CD14-positive monocyte (primary cell): ENCODE data around the gene TRAF1. TPM values are rescaled to one million over a fixed set of nuclear protein-coding genes. Genes with fewer than 3 reads are reported as not detected.

Experiments
- DNase-seq, 3 donors: peaks; one replicate each; pipeline ENCODE4 v3.0.0-alpha.2; 2011 to 2022
- H2AFZ ChIP-seq: 2 replicates; pipeline ENCODE4 v1.6.0; 2012; ENCODE audit warnings: mild to moderate bottlenecking, low read depth, low read length, inconsistent platforms; ENCODE audit not compliant: insufficient read depth, poor library complexity, severe bottlenecking
- H3K27ac ChIP-seq, 2 donors: 1 replicate in 1 of 2; 2 replicates in 1 of 2; pipeline ENCODE4 v1.5.1; 2012 to 2013; ENCODE audit warnings: low read length in 2 of 2, control low read depth in 1 of 2, inconsistent platforms in 1 of 2, low read depth in 1 of 2, mild to moderate bottlenecking in 1 of 2
- H3K27me3 ChIP-seq, 2 donors: one replicate each; pipeline versions ENCODE4 v1.6.0 to v1.6.1; 2011 to 2013; ENCODE audit warnings: low read length in 2 of 2; ENCODE audit not compliant: control insufficient read depth in 2 of 2, insufficient read depth in 2 of 2
- H3K36me3 ChIP-seq, 2 donors: replicated peaks in 1 of 2; 1 replicate in 1 of 2; 2 replicates in 1 of 2; pipeline versions ENCODE4 v1.5.1 to v1.6.1; 2012 to 2013; ENCODE audit warnings: low read length in 2 of 2, control low read depth in 1 of 2, inconsistent platforms in 1 of 2, mild to moderate bottlenecking in 1 of 2; ENCODE audit not compliant: insufficient read depth in 2 of 2, control insufficient read depth in 1 of 2
- H3K4me1 ChIP-seq, 2 donors: 1 replicate in 1 of 2; 2 replicates in 1 of 2; pipeline versions ENCODE4 v1.5.1 to v1.6.1; 2012 to 2013; ENCODE audit warnings: low read length in 2 of 2, control low read depth in 1 of 2, inconsistent platforms in 1 of 2, mild to moderate bottlenecking in 1 of 2, moderate library complexity in 1 of 2; ENCODE audit not compliant: insufficient read depth in 2 of 2, control insufficient read depth in 1 of 2
- H3K4me2 ChIP-seq: replicated peaks from 2 replicates; pipeline ENCODE3; 2012; ENCODE audit warnings: low read length, moderate library complexity, mild to moderate bottlenecking; ENCODE audit not compliant: poor library complexity, severe bottlenecking; ENCODE audit errors: extremely low read depth
- H3K4me3 ChIP-seq, 3 experiments: fragments of 200-600 bp in 1 of 3; sonication (generic) in 1 of 3; replicated peaks in 1 of 3; 1 replicate in 2 of 3; 2 replicates in 1 of 3; pipeline ENCODE4 v1.5.1; 2011 to 2013; ENCODE audit warnings: low read length in 3 of 3, mild to moderate bottlenecking in 3 of 3, control low read depth in 2 of 3, low read depth in 2 of 3, inconsistent platforms in 1 of 3, moderate library complexity in 1 of 3
- H3K79me2 ChIP-seq: 2 replicates; pipeline ENCODE4 v1.6.0; 2012; ENCODE audit warnings: mild to moderate bottlenecking, control low read depth, inconsistent platforms, low read length, moderate library complexity; ENCODE audit not compliant: insufficient read depth
- H3K9ac ChIP-seq: 2 replicates; pipeline ENCODE4 v1.6.0; 2017; ENCODE audit warnings: low read length, mild to moderate bottlenecking; ENCODE audit not compliant: insufficient read depth, poor library complexity, severe bottlenecking
- H3K9me3 ChIP-seq, 2 donors: replicated peaks in 1 of 2; 1 replicate in 1 of 2; 2 replicates in 1 of 2; pipeline versions ENCODE4 v1.5.1 to v1.6.1; 2012 to 2013; ENCODE audit warnings: low read length in 2 of 2, control low read depth in 1 of 2; ENCODE audit not compliant: control insufficient read depth in 1 of 2, insufficient read depth in 1 of 2
- H4K20me1 ChIP-seq: 2 replicates; pipeline ENCODE4 v1.6.0; 2012; ENCODE audit warnings: mild to moderate bottlenecking, low read length, control low read depth, moderate library complexity; ENCODE audit not compliant: insufficient read depth
- H3K27ac Mint-ChIP-seq, 7 donors: one replicate each; pipeline ENCODE4 v1.8.0; 2020; ENCODE audit warnings: mild to moderate bottlenecking in 7 of 7, mixed read lengths in 7 of 7, moderate library complexity in 6 of 7, inconsistent platforms in 2 of 7
- H3K27me3 Mint-ChIP-seq, 3 donors: one replicate each; pipeline ENCODE4 v1.8.0; 2021 to 2022; ENCODE audit warnings: low read depth in 3 of 3, mild to moderate bottlenecking in 3 of 3, mixed read lengths in 3 of 3, moderate library complexity in 3 of 3, inconsistent platforms in 1 of 3
- H3K36me3 Mint-ChIP-seq, 2 donors: one replicate each; pipeline ENCODE4 v1.8.0; 2020; ENCODE audit warnings: mixed read lengths in 2 of 2, inconsistent platforms in 1 of 2, mild to moderate bottlenecking in 1 of 2
- H3K4me1 Mint-ChIP-seq: one replicate; pipeline ENCODE4 v1.8.0; 2020; ENCODE audit warnings: mild to moderate bottlenecking, mixed read lengths
- H3K4me3 Mint-ChIP-seq, 2 donors: one replicate each; pipeline ENCODE4 v1.8.0; 2020; ENCODE audit warnings: mild to moderate bottlenecking in 2 of 2, mixed read lengths in 2 of 2, moderate library complexity in 1 of 2
- H3K9me3 Mint-ChIP-seq, 7 donors: one replicate each; pipeline ENCODE4 v1.8.0; 2020 to 2022; ENCODE audit warnings: mixed read lengths in 7 of 7, mild to moderate bottlenecking in 6 of 7, moderate library complexity in 6 of 7, inconsistent platforms in 2 of 7
- CTCF ChIP-seq: fragments of 200-600 bp; IDR thresholded peaks from one replicate; pipeline ENCODE4 v1.8.0; 2022; ENCODE audit warnings: antibody characterized with exemption, mild to moderate bottlenecking
- WGBS: methylation state at CpG from one replicate; pipeline ENCODE4 v1.1.5; 2013; ENCODE audit warnings: missing lambda C conversion rate; ENCODE audit not compliant: insufficient coverage; 5-methylcytosine and 5-hydroxymethylcytosine counted together
- intact Hi-C, 2 donors: fragments of 100-400 bp; cut with micrococcal nuclease; formaldehyde crosslinking; loops; one replicate each; pipeline versions ENCODE4 v1.15.0 to v1.15.1; 2023
- polyA plus RNA-seq, 3 donors: library from polyadenylated mRNA; depleted of rRNA in 1 of 3; unstranded in 2 of 3; stranded (reverse) in 1 of 3; fragments of 300-500 nt in 2 of 3; fragments of >200 nt in 1 of 3; fragmentation: Illumina TruSeq in 2 of 3; gene quantifications; 1 replicate in 2 of 3; 2 replicates in 1 of 3; pipeline ENCODE4 v1.2.3, GENCODE V29; 2012 to 2021

Gene TRAF1
- polyA plus RNA-seq, 3 donors, result 0.15 to 22.8 (median 0.74) TPM

GRCh38 chr9:120867676-120868338 is 58.8 kb downstream of the TRAF1 start:
- Histone ChIP-seq H3K27me3 (no peaks in the 10 kb centered on the region), H3K4me3 (peak overlapping the region; percentile 34 to 70 (median 48)), H4K20me1 (no peaks in the 10 kb centered on the region), H3K9me3 (no peaks in the 10 kb centered on the region), H2AFZ (peak overlapping the region; percentile 72), H3K27ac (peak overlapping the region; percentile 84 to 91), H3K9ac (peak overlapping the region; percentile 68), H3K4me2 (peak overlapping the region; percentile 82), H3K4me1 (peaks cover 23 to 30% of the 10 kb centered on the region in 2 donors), H3K36me3 (peaks cover 35 to 53% of the 10 kb centered on the region in 2 donors), H3K79me2 (peaks cover 40% of the 10 kb centered on the region)
- peak overlapping the region; percentile 93 to 97 (median 95) for H3K27ac Mint-ChIP-seq
- TF ChIP-seq CTCF, result no peak
- 91% methylated on average over 6 of the region's 15 CpGs for WGBS
- H3K9me3 Mint-ChIP-seq, result no peaks in the 10 kb centered on the region
- no peak for DNase-seq
- no peaks in the 10 kb centered on the region for H3K27me3 Mint-ChIP-seq
- intact Hi-C loops, result no loop called here
- peak overlapping the region; percentile 70 to 83 for H3K4me3 Mint-ChIP-seq
- peaks cover 23% of the 10 kb centered on the region for H3K4me1 Mint-ChIP-seq
- H3K36me3 Mint-ChIP-seq, result peaks cover 46 to 66% of the 10 kb centered on the region in 2 donors

- intact Hi-C loops, result no loop called here
These were observed 59.9 kb downstream of the TRAF1 start for GRCh38 chr9:120866651-120867050.

More at GRCh38 chr9:120866651-120867050, 59.9 kb downstream of the TRAF1 start:
- WGBS, result 87% methylated on average over 5 of the region's 6 CpGs
- peaks cover 42 to 53% of the 10 kb centered on the region in 2 donors for H3K36me3 ChIP-seq
- H3K79me2 ChIP-seq, result peaks cover 34% of the 10 kb centered on the region
- Mint-ChIP-seq H3K4me3 (no peak overlapping the region), H3K4me1 (peaks cover 20% of the 10 kb centered on the region), H3K9me3 (no peaks in the 10 kb centered on the region), H3K36me3 (peaks cover 48 to 66% of the 10 kb centered on the region in 2 donors), H3K27me3 (no peaks in the 10 kb centered on the region), H3K27ac (peak overlapping the region in 5 of 7 donors; percentile 10 to 91 (median 73))
- no peak for DNase-seq
- H3K9me3 ChIP-seq, result no peaks in the 10 kb centered on the region
- H4K20me1 ChIP-seq, result no peaks in the 10 kb centered on the region
- H3K4me3 ChIP-seq, result no peak overlapping the region
- no peak overlapping the region for H2AFZ ChIP-seq
- no peak for TF ChIP-seq CTCF
- peaks cover 23 to 30% of the 10 kb centered on the region in 2 donors for H3K4me1 ChIP-seq
- H3K27ac ChIP-seq, result peak overlapping the region in 1 of 2 donors; percentile 84
- H3K27me3 ChIP-seq, result no peaks in the 10 kb centered on the region
- no peak overlapping the region for H3K4me2 ChIP-seq
- no peak overlapping the region for H3K9ac ChIP-seq
